Sigmoid colon (tissue), 7 donors: ENCODE results near the gene CLMP. TPM values are rescaled to one million over a fixed set of nuclear protein-coding genes. Genes with fewer than 3 reads are reported as not detected.

Experiments used
- DNase-seq: peaks from one replicate; pipeline ENCODE4 v3.0.0-alpha.2; 2019
- H3K27ac ChIP-seq, 4 donors: fragments of 200-600 bp; sonication (generic); one replicate each; pipeline ENCODE4 v1.5.1; 2016 to 2019; ENCODE audit warnings: mild to moderate bottlenecking in 1 of 4
- H3K27me3 ChIP-seq, 3 donors: fragments of 200-600 bp; sonication (generic); one replicate each; pipeline ENCODE4 v1.5.1; 2019; ENCODE audit warnings: mild to moderate bottlenecking in 1 of 3
- H3K36me3 ChIP-seq, 4 donors: fragments of 200-600 bp; sonication (generic); one replicate each; pipeline ENCODE4 v1.5.1; 2016 to 2019
- H3K4me1 ChIP-seq, 4 donors: fragments of 200-600 bp; sonication (generic); one replicate each; pipeline ENCODE4 v1.5.1; 2017 to 2019
- H3K4me3 ChIP-seq, 4 donors: fragments of 200-600 bp; sonication (generic); one replicate each; pipeline ENCODE4 v1.5.1; 2017 to 2019; ENCODE audit warnings: mild to moderate bottlenecking in 2 of 4, moderate library complexity in 1 of 4
- H3K9me3 ChIP-seq, 4 donors: fragments of 200-600 bp in 3 of 4; sonication (generic) in 3 of 4; one replicate each; pipeline versions ENCODE4 v1.5.1 to v1.6.1; 2013 to 2019
- EP300 ChIP-seq, 4 donors: sonication (generic); formaldehyde crosslinking; IDR thresholded peaks; one replicate each; pipeline ENCODE4 v1.6.1; 2017; ENCODE audit warnings: antibody characterized with exemption in 4 of 4
- POLR2A ChIP-seq, 2 donors: fragments of 450-650 bp; IDR thresholded peaks; one replicate each; pipeline ENCODE4 v1.6.1; 2016; ENCODE audit warnings: antibody characterized with exemption in 2 of 2, mild to moderate bottlenecking in 2 of 2, moderate library complexity in 2 of 2
- POLR2AphosphoS5 ChIP-seq, 4 donors: sonication (generic); formaldehyde crosslinking; IDR thresholded peaks; one replicate each; pipeline ENCODE4 v1.6.1; 2017; ENCODE audit warnings: antibody characterized with exemption in 4 of 4
- WGBS, 2 donors: extraction: QIAGEN DNeasy Blood & Tissue Kit; methylation state at CpG; one replicate each; pipeline ENCODE4 v1.1.7; 2013; 5-methylcytosine and 5-hydroxymethylcytosine counted together
- intact Hi-C: fragments of 100-400 bp; cut with DNase I; formaldehyde crosslinking; loops from one replicate; pipeline ENCODE4 v1.15.1; 2023
- polyA plus RNA-seq, 3 donors: library from polyadenylated mRNA; stranded (reverse); fragments of 200-250 nt; gene quantifications; one replicate each; pipeline ENCODE4 v1.2.3, GENCODE V29; 2013
- total RNA-seq, 4 donors: library from RNA; depleted of rRNA; stranded (reverse); fragments of >200 nt; gene quantifications; one replicate each; pipeline ENCODE4 v1.1.0, GENCODE V29; 2016
- TF ChIP-seq, protein P1 (sequence below), 4 experiments: fragments of 450-650 bp in 3 of 4; fragments of 200-600 bp in 1 of 4; IDR thresholded peaks; one replicate each; pipeline ENCODE4 v1.5.1; 2016 to 2019; ENCODE audit warnings: antibody characterized with exemption in 4 of 4, mild to moderate bottlenecking in 3 of 4, moderate library complexity in 2 of 4
- donor health status: healthy with polysubstance abuse.
- donor health status: Bipolar disorder and iron deficiency.
- donor health status: healthy.

CLMP gene
- total and polyA plus RNA-seq, 7 donors, result 1.4 to 180 (median 104) TPM

DNA sequence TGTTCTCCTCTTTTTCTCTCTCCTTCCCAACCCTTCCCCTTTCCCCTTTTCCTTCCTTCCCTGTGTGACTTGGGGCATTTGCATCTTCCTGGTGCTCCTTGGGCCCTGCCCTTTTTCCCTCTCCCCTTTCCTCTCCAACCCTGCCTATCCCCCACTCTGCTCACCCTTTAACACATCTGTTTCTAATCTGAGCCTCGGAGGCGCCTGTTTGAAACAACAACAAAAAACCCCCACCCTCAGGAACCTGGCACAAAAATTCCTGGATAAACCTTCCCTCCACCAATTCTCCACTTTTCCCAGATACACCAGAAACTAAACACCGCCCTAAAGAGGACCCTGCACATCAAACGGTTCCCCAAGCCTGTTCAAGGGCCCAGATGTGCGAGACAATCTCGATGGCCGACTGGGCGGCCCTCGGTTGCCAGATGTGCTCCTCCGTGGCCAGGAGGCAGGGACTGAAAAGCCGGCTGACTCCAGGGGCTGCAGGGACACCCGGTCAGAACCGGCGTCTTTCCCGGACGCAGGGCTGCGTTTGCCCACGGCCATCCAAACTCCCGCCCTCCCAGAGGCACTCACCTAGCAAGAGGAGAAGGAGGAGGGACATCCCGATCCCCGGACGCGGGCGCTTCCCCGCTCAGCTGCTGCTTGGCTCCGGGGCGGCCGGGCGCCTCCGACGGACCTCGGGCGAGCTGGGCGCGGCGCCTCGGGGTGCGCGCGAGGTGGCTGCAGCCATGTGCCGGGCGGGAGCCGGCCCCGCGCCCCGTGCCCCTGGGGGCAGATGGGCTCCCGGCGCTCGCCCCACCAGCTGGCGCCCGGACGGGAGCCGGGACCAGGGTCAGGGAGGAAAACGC, 486 bp downstream of the CLMP start:
- peak overlapping the region; percentile 89 to 97 (median 92) for H3K27ac ChIP-seq
- peak overlapping the region; percentile 52 to 72 (median 59) for H3K4me3 ChIP-seq
- H3K4me1 ChIP-seq, result peaks cover 0 to 53% (median 48%) of the 10 kb centered on the region in 4 donors
- DNase-seq, result peak; percentile 80
- no peaks in the 10 kb centered on the region for H3K9me3 ChIP-seq
- intact Hi-C loops, result loop anchor here (5.0 kb wide), 1 partner anchor 38 kb away; no protein-coding TSS in a partner anchor
- no peaks in the 10 kb centered on the region for H3K36me3 ChIP-seq
- no peaks in the 10 kb centered on the region for H3K27me3 ChIP-seq
- TF ChIP-seq POLR2A (IDR thresholded peaks at IDR 0.05) (peak in 1 of 2 donors; percentile 36), EP300 (IDR thresholded peaks at IDR 0.05) (no peak)
- 5 to 6% methylated on average over 54 of the region's 54 CpGs for WGBS, 2 donors

- intact Hi-C loops, result no loop called here
- WGBS, 2 donors, result 65 to 81% methylated on average over 4 of the region's 4 CpGs
- TF ChIP-seq POLR2AphosphoS5 (IDR thresholded peaks at IDR 0.05), result peak in 1 of 4 donors; percentile 9
- TF ChIP-seq EP300 (IDR thresholded peaks at IDR 0.05), result no peak
- Histone ChIP-seq H3K27ac (peak overlapping the region; percentile 89 to 97 (median 92)), H3K27me3 (no peaks in the 10 kb centered on the region), H3K4me1 (peaks cover 0 to 61% (median 55%) of the 10 kb centered on the region in 4 donors), H3K4me3 (peak overlapping the region; percentile 52 to 72 (median 59)), H3K9me3 (no peaks in the 10 kb centered on the region), H3K36me3 (no peaks in the 10 kb centered on the region)
- peak; percentile 66 for DNase-seq
These were observed 1.3 kb downstream of the CLMP start for GRCh38 chr11:123193742-123194141.

GRCh38 chr11:123191939-123192338, 3.1 kb downstream of the CLMP start:
- TF ChIP-seq POLR2A (IDR thresholded peaks at IDR 0.05) (no peak), EP300 (IDR thresholded peaks at IDR 0.05) (no peak), POLR2AphosphoS5 (IDR thresholded peaks at IDR 0.05) (no peak)
- TF ChIP-seq, protein P1, sequence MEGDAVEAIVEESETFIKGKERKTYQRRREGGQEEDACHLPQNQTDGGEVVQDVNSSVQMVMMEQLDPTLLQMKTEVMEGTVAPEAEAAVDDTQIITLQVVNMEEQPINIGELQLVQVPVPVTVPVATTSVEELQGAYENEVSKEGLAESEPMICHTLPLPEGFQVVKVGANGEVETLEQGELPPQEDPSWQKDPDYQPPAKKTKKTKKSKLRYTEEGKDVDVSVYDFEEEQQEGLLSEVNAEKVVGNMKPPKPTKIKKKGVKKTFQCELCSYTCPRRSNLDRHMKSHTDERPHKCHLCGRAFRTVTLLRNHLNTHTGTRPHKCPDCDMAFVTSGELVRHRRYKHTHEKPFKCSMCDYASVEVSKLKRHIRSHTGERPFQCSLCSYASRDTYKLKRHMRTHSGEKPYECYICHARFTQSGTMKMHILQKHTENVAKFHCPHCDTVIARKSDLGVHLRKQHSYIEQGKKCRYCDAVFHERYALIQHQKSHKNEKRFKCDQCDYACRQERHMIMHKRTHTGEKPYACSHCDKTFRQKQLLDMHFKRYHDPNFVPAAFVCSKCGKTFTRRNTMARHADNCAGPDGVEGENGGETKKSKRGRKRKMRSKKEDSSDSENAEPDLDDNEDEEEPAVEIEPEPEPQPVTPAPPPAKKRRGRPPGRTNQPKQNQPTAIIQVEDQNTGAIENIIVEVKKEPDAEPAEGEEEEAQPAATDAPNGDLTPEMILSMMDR (IDR thresholded peaks at IDR 0.05), result no peak
- no peak for DNase-seq
- H3K9me3 ChIP-seq, result no peaks in the 10 kb centered on the region
- intact Hi-C loops, result no loop called here
- H3K4me1 ChIP-seq, result peaks cover 0 to 76% (median 71%) of the 10 kb centered on the region in 4 donors
- H3K27me3 ChIP-seq, result no peaks in the 10 kb centered on the region
- peak overlapping the region in 3 of 4 donors; percentile 55 to 72 (median 63) for H3K4me3 ChIP-seq
- peak overlapping the region; percentile 89 to 97 (median 92) for H3K27ac ChIP-seq
- no peaks in the 10 kb centered on the region for H3K36me3 ChIP-seq
- WGBS, 2 donors, result 74 to 93% methylated on average over 2 of the region's 2 CpGs

DNA sequence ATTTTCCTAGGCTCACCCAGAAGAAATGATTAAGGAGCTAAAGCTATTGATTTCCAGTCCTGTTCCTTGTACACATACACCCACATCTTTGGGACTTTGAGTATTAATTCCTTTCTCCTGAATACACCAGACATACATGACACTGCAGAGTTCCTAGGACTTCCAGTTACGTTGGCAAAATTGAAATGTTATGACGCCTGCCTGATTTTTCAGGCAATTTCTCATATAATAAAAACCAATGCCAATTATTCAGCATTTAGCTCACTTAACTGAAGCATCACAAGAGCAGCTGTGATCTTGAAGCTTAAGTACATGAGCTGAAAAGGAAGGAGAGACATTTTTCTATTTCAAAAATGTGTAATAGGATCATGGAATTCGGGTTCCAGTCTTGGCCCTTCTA, 4.5 kb downstream of the CLMP start:
- TF ChIP-seq POLR2AphosphoS5 (IDR thresholded peaks at IDR 0.05), result no peak
- TF ChIP-seq POLR2A (IDR thresholded peaks at IDR 0.05), result no peak
- TF ChIP-seq EP300 (IDR thresholded peaks at IDR 0.05), result no peak
- TF ChIP-seq, protein P1 (IDR thresholded peaks at IDR 0.05), result no peak
- intact Hi-C loops, result no loop called here
- no peaks in the 10 kb centered on the region for H3K36me3 ChIP-seq
- peaks cover 0 to 78% (median 74%) of the 10 kb centered on the region in 4 donors for H3K4me1 ChIP-seq
- H3K27me3 ChIP-seq, result no peaks in the 10 kb centered on the region
- DNase-seq, result no peak
- H3K9me3 ChIP-seq, result no peaks in the 10 kb centered on the region
- no peak overlapping the region for H3K4me3 ChIP-seq
- WGBS, 2 donors, result 80 to 86% methylated on average over 3 of the region's 3 CpGs
- peak overlapping the region; percentile 27 to 97 (median 92) for H3K27ac ChIP-seq

GRCh38 chr11:123188508-123189165, 6.4 kb downstream of the CLMP start:
- DNase-seq, result no peak
- H3K27ac ChIP-seq, result peak overlapping the region; percentile 75 to 97 (median 92)
- peak overlapping the region; percentile 10 to 29 (median 20) for H3K4me3 ChIP-seq
- TF ChIP-seq POLR2A (IDR thresholded peaks at IDR 0.05) (no peak), POLR2AphosphoS5 (IDR thresholded peaks at IDR 0.05) (no peak), EP300 (IDR thresholded peaks at IDR 0.05) (no peak)
- TF ChIP-seq, protein P1 (IDR thresholded peaks at IDR 0.05), result peak in 3 of 4 experiments; percentile 20 to 35 (median 31)
- H3K27me3 ChIP-seq, result no peaks in the 10 kb centered on the region
- intact Hi-C loops, result no loop called here
- H3K9me3 ChIP-seq, result no peaks in the 10 kb centered on the region
- H3K36me3 ChIP-seq, result no peaks in the 10 kb centered on the region
- 25 to 35% methylated on average over 5 of the region's 5 CpGs for WGBS, 2 donors
- peaks cover 0 to 93% (median 90%) of the 10 kb centered on the region in 4 donors for H3K4me1 ChIP-seq
